Motor neuron (in vitro differentiated cells): ENCODE results near the gene TAF12. TPM values are rescaled to one million over a fixed set of nuclear protein-coding genes. Genes with fewer than 3 reads are reported as not detected.
"Not testable (repeated sequence)": the region's sequence is repeated elsewhere in the genome, so short reads cannot be mapped to it uniquely, and the experiment has no call there.

Source experiments
- ATAC-seq, 8 experiments: fragments of 200-7000 bp; cut with Tn5 transposase; replicated peaks in 6 of 8; 2 replicates each; pipeline ENCODE4 v1.8.0; 2021; ENCODE audit warnings: mild to moderate bottlenecking in 8 of 8, moderate library complexity in 8 of 8
- H3K27ac ChIP-seq, 2 donors: fragments of 250-450 bp; sonication (Bioruptor Pico); 2 replicates each; pipeline ENCODE4 v1.9.0; 2021; ENCODE audit warnings: antibody characterized with exemption in 2 of 2, mild to moderate bottlenecking in 2 of 2, moderate library complexity in 1 of 2
- H3K4me1 ChIP-seq, 2 donors: fragments of 250-450 bp; sonication (Bioruptor Pico); replicated peaks in 1 of 2; 2 replicates each; pipeline ENCODE4 v1.6.1; 2021; ENCODE audit warnings: antibody characterized with exemption in 2 of 2, mild to moderate bottlenecking in 2 of 2, moderate library complexity in 1 of 2
- H3K4me3 ChIP-seq, 5 donors: fragments of 250-450 bp; sonication (Bioruptor Pico); 2 replicates each; pipeline ENCODE4 v1.9.0; 2021; ENCODE audit warnings: antibody characterized with exemption in 5 of 5, mild to moderate bottlenecking in 5 of 5, moderate library complexity in 4 of 5
- WGBS, 10 experiments: fragments of 450-650 bp; shearing (Covaris generic); methylation state at CpG; one replicate each; pipeline ENCODE4 v1.0.0; 2022; 5-methylcytosine and 5-hydroxymethylcytosine counted together
- in situ Hi-C, 9 experiments: fragments of 400-800 bp; cut with MboI; loops; one replicate each; pipeline ENCODE4 v1.15.0; 2021; ENCODE audit warnings: low sequenced_read_pairs in 9 of 9, low pct_unique_long_range_greater_than_20kb in 2 of 9; ENCODE audit not compliant: unreplicated experiment in 9 of 9
- total RNA-seq, 8 experiments: library from RNA; unstranded; fragments of 300-600 nt; gene quantifications; 2 replicates each; pipeline versions ENCODE4 v1.2.3 to v1.2.4, GENCODE V29; 2022

The TAF12 gene
- total RNA-seq, 8 experiments from 2014 or later: 33.9 to 64.4 (median 43.2) TPM

DNA sequence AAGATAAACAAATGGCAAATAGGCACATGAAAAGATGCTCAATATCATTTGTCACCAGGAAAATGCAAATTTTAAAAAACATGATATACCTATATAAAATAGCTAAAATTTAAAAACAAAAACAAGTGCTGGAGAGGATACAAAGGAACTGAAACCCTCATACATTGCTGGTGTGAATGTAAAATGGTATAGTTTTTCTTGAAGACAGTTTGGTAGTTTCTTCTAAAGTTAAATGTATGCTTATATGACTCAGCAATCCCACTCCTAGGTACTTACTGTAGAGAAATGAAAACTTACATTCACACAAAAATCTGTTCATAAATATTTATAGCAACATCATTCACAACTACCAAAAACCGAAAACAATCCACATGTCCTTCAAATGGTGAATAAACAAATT is 11.2 kb downstream of the TAF12 start:
- H3K4me3 ChIP-seq: no peak overlapping the region
- no peak for ATAC-seq
- H3K4me1 ChIP-seq: no peaks in the 10 kb centered on the region
- in situ Hi-C loops: no loop called here
- H3K27ac ChIP-seq: no peak overlapping the region
- WGBS, 10 experiments: 93 to 100% (median 100%) methylated on average over 1 of the region's 1 CpG; no CpG with 5 or more reads in 5 of the 10 experiments

DNA sequence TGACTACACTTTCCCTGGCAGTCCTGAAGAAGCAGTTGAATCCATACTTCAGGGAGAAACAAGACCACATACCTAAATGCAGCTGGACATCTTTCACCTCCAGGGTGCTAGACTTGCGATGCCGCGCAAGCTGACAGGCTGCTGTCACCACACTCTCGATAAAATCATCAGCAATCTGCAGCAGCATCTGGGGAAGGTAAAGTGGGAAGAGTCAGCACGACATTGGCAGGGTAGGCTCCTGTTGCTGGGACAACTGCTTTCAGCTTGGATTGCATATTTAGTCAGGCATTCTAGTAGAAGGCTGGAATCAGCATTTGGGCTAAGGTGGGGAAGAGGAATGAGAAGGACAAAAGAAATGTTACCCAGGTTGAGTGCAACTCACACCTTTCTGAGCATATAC is 29.7 kb downstream of the TAF12 start:
- in situ Hi-C loops: loop anchor here in 1 of 9 experiments (25.0 kb wide), 1 partner anchor 251 kb away; the partner anchor contains the start of gene PHACTR4
- WGBS, 10 experiments: 50 to 100% (median 88%) methylated on average over 1 to 5 of the region's 5 CpGs; no CpG with 5 or more reads in 2 of the 10 experiments

DNA sequence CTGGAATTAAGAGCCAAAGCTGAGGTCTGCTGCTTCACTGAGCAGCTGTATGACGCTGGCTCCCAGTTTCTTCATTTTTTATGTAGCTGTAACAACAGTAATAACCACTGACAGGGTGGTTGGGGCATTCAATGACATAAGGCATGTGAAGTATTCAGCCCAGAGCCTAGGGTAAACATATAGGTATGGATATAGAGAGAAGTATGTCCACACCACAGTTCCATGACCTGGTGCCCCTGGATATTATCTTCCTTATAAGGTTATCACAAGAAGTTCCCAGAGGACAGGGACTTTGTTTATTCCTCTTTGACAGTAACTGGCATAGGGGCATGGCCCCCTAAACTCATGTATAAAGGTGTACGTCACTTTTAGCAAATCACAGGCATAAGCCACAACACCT is 36.1 kb downstream of the TAF12 start:
- 67 to 100% (median 91%) methylated on average over 1 to 2 of the region's 2 CpGs; no CpG with 5 or more reads in 4 of the 10 experiments for WGBS, 10 experiments
- Histone ChIP-seq H3K4me3 (no peak overlapping the region), H3K27ac (no peak overlapping the region), H3K4me1 (no peaks in the 10 kb centered on the region)
- ATAC-seq: no peak
- in situ Hi-C loops: loop anchor here in 1 of 9 experiments (25.0 kb wide), 1 partner anchor 244 kb away; the partner anchor contains the start of gene PHACTR4

More for the DNA sequence above, 29.7 kb downstream of the TAF12 start:
- Histone ChIP-seq H3K27ac (no peak overlapping the region), H3K4me1 (no peaks in the 10 kb centered on the region), H3K4me3 (no peak overlapping the region)
- no peak for ATAC-seq

DNA sequence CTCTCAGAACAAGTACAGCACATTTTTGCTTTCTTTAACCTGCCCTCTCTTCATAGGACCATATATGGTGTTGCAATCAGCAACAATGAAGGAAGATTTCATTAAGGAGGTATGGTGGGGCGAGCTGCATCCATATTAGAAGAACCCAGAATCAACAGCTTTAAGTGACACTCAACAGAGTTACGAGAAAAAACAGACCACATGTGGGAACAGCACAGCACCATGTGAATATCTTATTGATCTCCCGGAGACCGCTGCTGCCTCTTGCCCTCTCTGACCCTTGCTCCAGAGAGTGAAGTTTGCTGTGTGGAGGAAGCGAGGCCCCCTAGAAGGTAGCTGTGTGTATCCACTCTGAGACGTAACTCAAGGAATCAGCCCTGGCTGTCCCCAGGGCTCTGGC is 37.9 kb downstream of the TAF12 start:
- in situ Hi-C loops: loop anchor here in 1 of 9 experiments (25.0 kb wide), 1 partner anchor 243 kb away; the partner anchor contains the start of gene PHACTR4
- no peak overlapping the region for H3K27ac ChIP-seq
- no peak for ATAC-seq
- no peaks in the 10 kb centered on the region for H3K4me1 ChIP-seq
- no peak overlapping the region for H3K4me3 ChIP-seq
- WGBS, 10 experiments: 50 to 100% (median 83%) methylated on average over 1 to 6 of the region's 6 CpGs; no CpG with 5 or more reads in 3 of the 10 experiments

DNA sequence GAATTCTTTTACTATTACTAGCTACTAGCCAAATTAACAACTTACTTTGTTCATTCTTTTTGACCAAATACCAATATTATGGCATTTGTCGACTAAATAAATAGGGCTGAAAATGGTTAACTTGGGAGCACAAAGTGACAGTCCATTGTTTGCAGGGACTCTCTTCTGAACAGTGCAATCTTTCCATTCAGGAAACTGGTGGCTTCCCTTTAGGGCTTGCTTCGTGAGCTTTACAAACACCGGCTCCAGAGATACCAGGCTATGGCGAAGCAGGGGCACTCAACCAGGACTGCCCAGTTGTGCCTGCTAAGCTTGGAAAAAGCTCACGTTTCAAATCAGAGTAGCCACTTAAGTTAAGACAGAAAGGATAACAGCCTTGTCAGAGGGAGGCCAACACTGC is 38.5 kb downstream of the TAF12 start:
- no peak for ATAC-seq
- no peak overlapping the region for H3K4me3 ChIP-seq
- no peaks in the 10 kb centered on the region for H3K4me1 ChIP-seq
- WGBS, 10 experiments: 63 to 100% (median 93%) methylated on average over 1 to 5 of the region's 5 CpGs; no CpG with 5 or more reads in 2 of the 10 experiments
- H3K27ac ChIP-seq: no peak overlapping the region
- in situ Hi-C loops: loop anchor here in 1 of 9 experiments (25.0 kb wide), 1 partner anchor 242 kb away; the partner anchor contains the start of gene PHACTR4

DNA sequence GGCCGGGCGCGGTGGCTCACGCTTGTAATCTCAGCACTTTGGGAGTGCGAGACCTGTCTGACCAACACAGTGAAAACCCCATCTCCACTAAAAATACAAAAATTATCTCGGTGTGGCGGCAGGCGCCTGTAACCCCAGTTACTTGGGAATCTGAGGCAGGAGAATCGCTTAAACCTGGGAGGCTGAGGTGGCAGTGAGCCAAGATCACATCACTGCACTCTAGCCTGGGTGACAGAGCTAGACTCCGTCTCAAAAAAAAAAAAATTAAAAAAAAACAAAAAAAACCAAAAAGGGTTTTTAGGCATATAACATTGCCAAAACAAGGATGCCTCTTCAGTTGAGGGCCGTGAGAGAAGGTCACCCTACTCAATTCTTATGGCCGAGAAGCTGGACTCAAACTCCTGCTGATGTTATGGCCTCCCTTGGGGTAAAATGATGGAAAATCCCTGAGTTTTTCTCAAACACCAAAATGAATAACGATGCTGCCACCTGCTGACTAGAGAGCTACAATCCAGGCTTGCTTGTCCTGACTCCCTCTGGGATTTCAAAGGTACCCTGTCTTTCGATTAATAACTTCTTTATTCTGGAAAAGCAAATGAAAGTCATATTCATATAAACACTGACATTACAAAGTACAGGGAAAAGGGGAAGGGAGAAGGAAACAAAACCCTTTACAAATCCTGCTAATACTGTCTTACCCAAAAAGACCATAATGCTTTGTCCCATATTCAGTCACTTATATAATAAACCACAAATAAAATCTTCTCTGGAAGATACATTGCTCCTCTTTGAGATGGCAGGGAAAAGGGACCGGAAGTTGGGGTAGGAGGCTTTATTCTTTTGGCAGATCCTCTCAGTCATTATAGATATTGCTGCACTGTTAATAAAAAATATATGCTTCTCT is 40.1 kb downstream of the TAF12 start:
- H3K27ac ChIP-seq: no peak overlapping the region

DNA sequence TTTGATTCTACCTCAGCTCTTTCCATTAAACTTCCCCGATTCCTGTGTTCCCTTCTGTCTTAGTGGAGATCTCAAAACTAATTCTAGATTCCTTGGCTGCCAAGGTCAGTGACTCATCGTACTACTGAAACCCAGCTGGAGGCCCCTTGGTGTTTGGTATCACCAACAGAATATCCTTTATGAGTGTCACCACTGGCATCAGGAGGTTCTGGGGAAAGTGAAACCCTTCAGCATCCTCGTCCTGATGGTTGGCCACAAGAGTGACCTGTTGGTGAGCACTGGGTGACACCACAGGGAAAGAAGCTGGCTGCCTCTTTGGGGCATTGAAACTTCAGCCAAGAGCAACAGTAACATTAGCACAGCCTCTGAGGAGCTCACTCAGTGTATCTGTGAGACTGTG is 41.2 kb downstream of the TAF12 start:
- peak in 2 of 8 experiments; percentile 66 to 84 for ATAC-seq

More for the DNA sequence above, 40.1 kb downstream of the TAF12 start:
- WGBS, 10 experiments: 0 to 77% (median 54%) methylated on average over 1 to 14 of the region's 15 CpGs
- H3K4me3 ChIP-seq: no peak overlapping the region
- no peaks in the 10 kb centered on the region for H3K4me1 ChIP-seq
- in situ Hi-C loops: loop anchor here in 1 of 9 experiments (25.0 kb wide), 1 partner anchor 240 kb away; the partner anchor contains the start of gene PHACTR4
- peak; percentile 67 to 86 (median 76) for ATAC-seq

DNA sequence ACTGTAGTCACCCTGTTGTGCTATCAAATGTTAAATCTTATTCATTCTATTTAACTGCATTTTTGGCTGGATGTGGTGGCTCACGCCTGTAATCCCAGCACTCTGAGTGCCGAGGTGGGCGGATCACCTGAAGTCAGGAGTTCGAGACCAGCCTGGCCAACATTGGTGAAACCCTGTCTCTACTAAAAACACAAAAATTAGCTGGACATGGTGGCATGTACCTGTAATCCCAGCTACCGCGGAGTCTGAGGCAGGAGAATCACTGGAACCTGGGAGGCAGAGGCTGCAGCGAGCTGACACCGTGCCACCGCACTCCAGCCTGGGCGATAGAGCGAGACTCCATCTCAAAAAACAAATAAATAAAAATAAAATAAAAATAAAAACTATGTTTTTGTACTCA is 46.6 kb downstream of the TAF12 start:
- not testable (repeated sequence) for H3K4me1 ChIP-seq, ATAC-seq, H3K4me3 ChIP-seq, H3K27ac ChIP-seq
- 88 to 100% (median 97%) methylated on average over 2 to 11 of the region's 11 CpGs; no CpG with 5 or more reads in 1 of the 10 experiments for WGBS, 10 experiments
- in situ Hi-C loops: loop anchor here in 1 of 9 experiments (25.0 kb wide), 1 partner anchor 234 kb away; the partner anchor contains the start of gene PHACTR4

More for the DNA sequence above, 41.2 kb downstream of the TAF12 start:
- Histone ChIP-seq H3K27ac (no peak overlapping the region), H3K4me3 (no peak overlapping the region), H3K4me1 (no peaks in the 10 kb centered on the region)
- WGBS, 10 experiments: 0 to 100% (median 80%) methylated on average over 1 to 3 of the region's 3 CpGs; no CpG with 5 or more reads in 3 of the 10 experiments
- in situ Hi-C loops: loop anchor here in 1 of 9 experiments (25.0 kb wide), 1 partner anchor 239 kb away; the partner anchor contains the start of gene PHACTR4

DNA sequence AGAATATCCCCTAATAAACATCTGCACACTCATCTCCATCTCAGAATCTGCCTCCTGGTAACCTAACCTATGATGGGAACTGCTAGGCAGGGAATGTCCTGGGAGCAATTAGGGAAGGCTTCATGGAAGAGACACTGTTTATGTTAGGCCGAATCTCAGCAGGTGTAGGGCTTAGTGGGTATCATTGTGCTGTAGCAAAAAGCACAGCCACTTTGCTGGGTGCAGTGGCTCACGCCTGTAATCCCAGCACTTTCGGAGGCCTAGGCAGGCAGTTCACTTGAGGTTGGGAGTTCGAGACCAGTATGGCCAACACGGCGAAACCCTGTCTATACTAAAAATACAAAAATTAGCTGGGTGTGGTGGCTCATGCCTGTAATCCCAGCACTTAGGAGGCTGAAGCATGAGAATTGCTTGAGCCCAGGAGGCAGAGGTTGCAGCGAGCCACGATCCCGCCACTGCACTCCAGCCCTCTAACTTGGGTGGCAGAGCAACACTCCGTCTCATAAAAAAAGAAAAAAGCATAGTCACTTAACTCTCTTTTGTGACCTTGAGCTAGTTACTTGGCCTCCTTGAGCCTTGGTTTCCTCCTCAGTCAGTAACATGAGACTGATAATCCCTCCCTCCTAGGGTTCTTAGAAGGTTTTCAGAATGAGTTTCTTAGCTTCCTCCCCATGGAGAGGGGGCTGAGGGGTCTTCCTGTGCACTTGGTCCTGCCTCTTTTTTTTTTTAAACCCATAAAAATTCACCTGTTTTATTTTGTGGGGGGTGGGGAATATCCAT is 47.3 kb downstream of the TAF12 start:
- Histone ChIP-seq H3K4me1 (peaks cover under 1 to 4% of the 10 kb centered on the region in 2 donors), H3K27ac (no peak overlapping the region), H3K4me3 (no peak overlapping the region)
- 60 to 93% (median 89%) methylated on average over 1 to 9 of the region's 10 CpGs; no CpG with 5 or more reads in 4 of the 10 experiments for whole genome bisulfite sequencing, 10 experiments
- ATAC-seq: no peak
- in situ Hi-C loops: loop anchor here in 1 of 9 experiments (25.0 kb wide), 1 partner anchor 233 kb away; the partner anchor contains the start of gene PHACTR4

DNA sequence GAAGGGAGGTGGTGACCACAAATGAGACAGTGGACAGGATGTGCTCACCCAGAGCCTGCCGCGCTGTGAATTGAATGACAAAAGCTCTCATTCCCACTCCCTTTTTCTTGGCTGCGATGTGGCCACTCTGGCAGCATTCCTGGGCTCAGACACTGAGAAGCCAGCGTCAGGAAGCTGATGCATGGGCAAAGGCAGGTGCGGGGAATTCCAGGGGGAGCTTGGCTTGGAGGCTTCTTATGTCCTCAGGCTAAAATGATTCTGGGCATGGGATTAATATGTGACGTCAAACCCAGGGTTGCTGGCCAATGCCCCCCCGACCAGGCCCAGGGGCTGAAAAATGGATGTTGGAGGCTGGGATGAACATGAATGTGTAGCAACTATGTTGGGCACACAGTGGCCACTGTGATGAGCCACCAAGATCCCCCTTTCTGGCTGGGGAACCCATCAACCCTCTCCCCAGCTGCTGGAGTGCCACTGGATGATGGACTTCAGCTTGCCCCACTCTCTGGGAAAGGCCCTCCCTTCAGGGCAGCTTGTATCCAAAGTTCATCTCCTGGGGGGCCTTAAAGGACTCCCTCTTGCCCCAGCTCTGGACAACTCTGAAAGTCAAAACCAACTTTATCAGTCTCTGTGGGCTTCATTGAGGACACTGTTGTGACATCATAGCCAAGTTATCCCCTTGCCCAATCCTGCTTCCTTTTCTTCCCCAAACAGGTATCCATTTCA is 48.0 kb downstream of the TAF12 start:
- H3K27ac ChIP-seq, H3K4me3 ChIP-seq, H3K4me1 ChIP-seq: not testable (repeated sequence)
- 7 to 93% (median 49%) methylated on average over 2 to 5 of the region's 7 CpGs; no CpG with 5 or more reads in 2 of the 10 experiments for WGBS, 10 experiments
- peak in 1 of 8 experiments; percentile 8 for ATAC-seq
- in situ Hi-C loops: loop anchor here in 1 of 9 experiments (25.0 kb wide), 1 partner anchor 233 kb away; the partner anchor contains the start of gene PHACTR4

DNA sequence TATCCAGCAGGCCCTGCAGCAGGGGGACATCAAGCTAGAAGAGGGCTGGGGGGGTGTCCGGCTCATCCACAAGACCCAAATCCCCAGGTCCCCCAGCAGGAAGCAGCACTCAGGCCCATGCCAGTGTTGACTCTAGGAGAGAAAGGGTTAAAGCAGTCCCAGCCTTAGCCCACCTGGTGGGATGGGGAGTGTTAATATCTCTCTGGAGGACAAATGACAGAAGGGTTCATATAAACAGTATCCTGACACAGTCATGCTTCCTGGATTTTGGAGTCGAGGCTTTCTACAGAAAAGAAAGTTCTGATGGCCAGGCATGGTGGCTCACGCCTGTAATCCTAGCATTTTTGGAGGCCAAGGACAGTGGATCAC is 48.9 kb downstream of the TAF12 start:
- H3K4me3 ChIP-seq, H3K27ac ChIP-seq, H3K4me1 ChIP-seq, ATAC-seq: not testable (repeated sequence)
- WGBS, 10 experiments: 60 to 100% (median 100%) methylated on average over 1 to 2 of the region's 3 CpGs; no CpG with 5 or more reads in 5 of the 10 experiments
- in situ Hi-C loops: loop anchor here in 1 of 9 experiments (25.0 kb wide), 1 partner anchor 232 kb away; the partner anchor contains the start of gene PHACTR4
